Smooth muscle cell (in vitro differentiated cells): ENCODE results near the gene ZNF599. TPM values are rescaled to one million over a fixed set of nuclear protein-coding genes. Genes with fewer than 3 reads are reported as not detected.

Experiments used
- DNase-seq: peaks from one replicate; lab custom pipeline; 2025; ENCODE audit not compliant: unreplicated experiment; lab: John Stamatoyannopoulos, UW
- H2AFZ ChIP-seq: fragments of 200-600 bp; sonication (generic); 2 replicates; pipeline ENCODE4 v1.6.0; 2016; ENCODE audit warnings: antibody characterized with exemption, low read depth, mild to moderate bottlenecking
- H3F3A ChIP-seq: fragments of 200-600 bp; sonication (generic); 2 replicates; pipeline ENCODE4 v1.6.0; 2017; ENCODE audit warnings: antibody characterized with exemption, low read depth
- H3K27ac ChIP-seq: fragments of 200-600 bp; sonication (generic); 2 replicates; pipeline ENCODE4 v1.5.1; 2016; ENCODE audit warnings: low read depth, mild to moderate bottlenecking
- H3K27me3 ChIP-seq: fragments of 200-600 bp; sonication (generic); 2 replicates; pipeline ENCODE4 v1.6.1; 2016; ENCODE audit warnings: low read depth, mild to moderate bottlenecking
- H3K36me3 ChIP-seq: fragments of 200-600 bp; sonication (generic); 2 replicates; pipeline ENCODE4 v1.5.1; 2016; ENCODE audit warnings: low read depth
- H3K4me1 ChIP-seq: fragments of 200-600 bp; sonication (generic); 2 replicates; pipeline ENCODE4 v1.5.1; 2016; ENCODE audit warnings: low read depth
- H3K4me2 ChIP-seq: fragments of 200-600 bp; sonication (generic); 2 replicates; pipeline ENCODE4 v1.6.0; 2016; ENCODE audit warnings: mild to moderate bottlenecking
- H3K4me3 ChIP-seq: fragments of 200-600 bp; sonication (generic); 2 replicates; pipeline ENCODE4 v1.5.1; 2016; ENCODE audit warnings: mild to moderate bottlenecking
- H3K79me2 ChIP-seq: fragments of 200-600 bp; sonication (generic); 2 replicates; pipeline ENCODE4 v1.6.0; 2016; ENCODE audit warnings: low read depth, mild to moderate bottlenecking
- H3K9ac ChIP-seq: fragments of 200-600 bp; sonication (generic); 2 replicates; pipeline ENCODE4 v1.6.0; 2016; ENCODE audit warnings: low read depth
- H3K9me3 ChIP-seq: fragments of 200-600 bp; sonication (generic); replicated peaks from 2 replicates; pipeline ENCODE4 v1.5.1; 2016; ENCODE audit warnings: low read depth
- H4K20me1 ChIP-seq: fragments of 200-600 bp; sonication (generic); 2 replicates; pipeline ENCODE4 v1.6.0; 2016; ENCODE audit warnings: low read depth
- WGBS: methylation state at CpG from one replicate; pipeline ENCODE4 v1.1.7; 2016; ENCODE audit warnings: low lambda C conversion rate; 5-methylcytosine and 5-hydroxymethylcytosine counted together
- polyA plus RNA-seq: library from polyadenylated mRNA; unstranded; fragments of >200 nt; fragmentation: Nextera tagmentation; extraction: Ambion mirVana; gene quantifications from 2 replicates; pipeline ENCODE4 v1.2.1, GENCODE V29; 2016
- total RNA-seq: library from RNA; depleted of rRNA; stranded (reverse); fragments of >200 nt; gene quantifications from 2 replicates; pipeline ENCODE4 v1.2.3, GENCODE V29; 2014
- TF ChIP-seq, protein P1 (sequence below): fragments of 200-600 bp; sonication (generic); IDR thresholded peaks from 2 replicates; pipeline ENCODE4 v1.5.1; 2017; ENCODE audit warnings: borderline replicate concordance, mild to moderate bottlenecking, antibody characterized with exemption; ENCODE audit not compliant: insufficient read depth, poor library complexity, severe bottlenecking

Gene ZNF599
- total RNA-seq (5.5 and 7.7 TPM in 2 replicates), polyA plus RNA-seq (5.7 and 8.3 TPM in 2 replicates)

DNA sequence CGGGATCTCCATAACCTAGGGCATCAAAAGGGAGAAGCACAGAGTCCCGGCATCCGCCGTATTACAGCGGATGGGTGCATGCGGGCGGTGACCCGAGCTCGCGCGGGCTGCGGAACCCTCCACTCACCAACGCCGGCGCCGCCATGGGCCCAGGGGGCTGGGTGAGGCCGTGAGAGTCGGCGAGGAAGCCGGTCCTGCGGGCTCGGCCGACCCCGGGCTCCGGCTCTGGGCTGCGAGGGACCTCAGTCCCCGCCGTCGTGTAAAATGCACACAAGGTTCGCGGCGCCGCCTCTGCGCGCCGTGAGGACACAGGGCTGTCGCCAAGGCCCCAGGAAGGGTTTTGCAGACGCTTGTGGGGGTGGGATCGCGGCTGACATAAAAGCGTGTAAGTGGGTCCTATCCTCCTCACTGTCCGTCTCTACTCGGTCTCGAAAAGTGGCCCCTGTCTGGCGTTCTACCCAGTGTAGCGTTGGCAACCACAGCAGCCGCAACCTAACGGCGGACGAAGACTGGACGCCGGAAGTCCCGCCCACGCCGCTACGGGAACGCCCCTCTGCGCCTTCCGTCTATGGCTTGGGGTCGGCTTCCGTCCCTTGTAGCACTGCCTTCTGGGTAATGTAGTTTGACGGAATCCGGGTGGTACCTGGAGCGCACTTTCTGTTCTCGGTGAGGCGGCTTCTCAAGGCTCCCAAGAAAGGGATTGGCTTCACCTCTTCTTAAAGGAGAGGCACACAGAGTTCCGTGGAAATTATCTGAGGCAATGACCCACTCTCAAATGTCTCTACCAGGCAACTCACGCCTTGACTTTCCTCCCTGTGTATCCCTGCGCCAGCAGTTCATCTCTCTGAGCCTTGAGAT, at the start of gene ZNF599:
Gene ZNF599 (minus strand): TSS at position 519 of the 858 bp plus-strand sequence. CDS start 374 bp downstream, at position 145.
- Histone ChIP-seq H3K27me3 (no peaks in the 10 kb centered on the region), H4K20me1 (no peaks in the 10 kb centered on the region), H2AFZ (peak within 1 kb of the TSS; percentile 100), H3K4me3 (peak within 1 kb of the TSS; percentile 91), H3K79me2 (peaks cover 16% of the 10 kb centered on the region), H3K27ac (peak within 1 kb of the TSS; percentile 85), H3K36me3 (peaks cover 8% of the 10 kb centered on the region), H3K4me2 (peak within 1 kb of the TSS; percentile 91), H3K9me3 (no peaks in the 10 kb centered on the region), H3K4me1 (peaks cover 9% of the 10 kb centered on the region), H3K9ac (peak within 1 kb of the TSS; percentile 90), H3F3A (no peaks in the 10 kb centered on the region)
- TF ChIP-seq, protein P1, sequence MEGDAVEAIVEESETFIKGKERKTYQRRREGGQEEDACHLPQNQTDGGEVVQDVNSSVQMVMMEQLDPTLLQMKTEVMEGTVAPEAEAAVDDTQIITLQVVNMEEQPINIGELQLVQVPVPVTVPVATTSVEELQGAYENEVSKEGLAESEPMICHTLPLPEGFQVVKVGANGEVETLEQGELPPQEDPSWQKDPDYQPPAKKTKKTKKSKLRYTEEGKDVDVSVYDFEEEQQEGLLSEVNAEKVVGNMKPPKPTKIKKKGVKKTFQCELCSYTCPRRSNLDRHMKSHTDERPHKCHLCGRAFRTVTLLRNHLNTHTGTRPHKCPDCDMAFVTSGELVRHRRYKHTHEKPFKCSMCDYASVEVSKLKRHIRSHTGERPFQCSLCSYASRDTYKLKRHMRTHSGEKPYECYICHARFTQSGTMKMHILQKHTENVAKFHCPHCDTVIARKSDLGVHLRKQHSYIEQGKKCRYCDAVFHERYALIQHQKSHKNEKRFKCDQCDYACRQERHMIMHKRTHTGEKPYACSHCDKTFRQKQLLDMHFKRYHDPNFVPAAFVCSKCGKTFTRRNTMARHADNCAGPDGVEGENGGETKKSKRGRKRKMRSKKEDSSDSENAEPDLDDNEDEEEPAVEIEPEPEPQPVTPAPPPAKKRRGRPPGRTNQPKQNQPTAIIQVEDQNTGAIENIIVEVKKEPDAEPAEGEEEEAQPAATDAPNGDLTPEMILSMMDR = no peak
- WGBS = 3% methylated on average over 67 of the region's 69 CpGs
- DNase-seq = peak; percentile 44

DNA sequence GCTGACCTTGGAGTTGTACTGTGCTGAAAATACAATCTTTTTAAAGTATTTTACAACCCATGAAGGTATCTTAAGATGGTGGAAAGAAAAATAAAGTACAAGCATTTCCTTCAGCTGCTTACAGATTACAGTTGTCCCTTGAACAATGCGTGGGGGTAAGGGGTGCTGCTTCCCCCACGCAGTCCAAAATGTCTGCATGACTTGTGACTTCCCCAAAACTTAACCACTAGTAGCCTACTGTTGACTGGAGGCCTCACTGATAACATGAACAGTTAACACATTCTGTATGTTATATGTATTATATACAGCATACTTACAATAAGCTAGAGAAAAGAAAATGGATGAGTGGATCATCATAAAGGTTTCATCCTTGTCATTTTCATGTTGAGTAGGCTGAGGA, 45.3 kb upstream of the ZNF599 start:
- 76% methylated on average over 2 of the region's 2 CpGs for WGBS
- TF ChIP-seq, protein P1 = no peak

DNA sequence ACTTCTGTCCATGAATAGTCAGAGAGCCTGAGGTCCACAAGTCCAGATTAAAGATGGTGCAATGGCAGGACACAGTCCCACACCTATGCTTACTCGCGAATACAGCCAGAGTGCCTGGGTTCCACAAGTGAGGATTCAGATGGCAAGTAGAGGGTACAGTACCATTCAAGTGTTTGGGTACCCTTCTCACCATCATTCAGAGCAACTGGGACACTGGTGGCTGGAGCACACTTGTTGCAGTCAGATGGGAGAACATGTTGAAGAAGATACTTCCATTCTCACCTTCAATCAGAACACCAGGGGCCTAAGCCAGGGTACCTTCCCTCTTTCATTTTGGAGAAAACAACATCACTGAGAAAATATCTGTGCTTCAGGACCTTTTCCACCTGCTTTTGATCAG, 43.7 kb upstream of the ZNF599 start:
- 86% methylated on average over 2 of the region's 2 CpGs for WGBS
- Histone ChIP-seq H3K4me1 (no peaks in the 10 kb centered on the region), H4K20me1 (no peaks in the 10 kb centered on the region), H3K27ac (no peak overlapping the region), H3K9ac (no peak overlapping the region), H3K27me3 (no peaks in the 10 kb centered on the region), H3F3A (no peaks in the 10 kb centered on the region), H3K4me2 (no peak overlapping the region), H3K36me3 (no peaks in the 10 kb centered on the region), H3K4me3 (no peak overlapping the region), H2AFZ (no peak overlapping the region), H3K9me3 (no peaks in the 10 kb centered on the region), H3K79me2 (no peaks in the 10 kb centered on the region)
- no peak for DNase-seq
- TF ChIP-seq, protein P1 = no peak

More for the DNA sequence above, 45.3 kb upstream of the ZNF599 start:
- H3K27ac ChIP-seq = no peak overlapping the region
- H3F3A ChIP-seq = no peaks in the 10 kb centered on the region
- H3K36me3 ChIP-seq = no peaks in the 10 kb centered on the region
- no peak overlapping the region for H2AFZ ChIP-seq
- no peak overlapping the region for H3K4me2 ChIP-seq
- no peaks in the 10 kb centered on the region for H3K27me3 ChIP-seq
- H3K4me1 ChIP-seq = no peaks in the 10 kb centered on the region
- no peaks in the 10 kb centered on the region for H3K79me2 ChIP-seq
- H4K20me1 ChIP-seq = no peaks in the 10 kb centered on the region
- H3K4me3 ChIP-seq = no peak overlapping the region
- DNase-seq = no peak
- H3K9ac ChIP-seq = no peak overlapping the region
- H3K9me3 ChIP-seq = no peaks in the 10 kb centered on the region
